ENCODE measurements around the gene LIPH. TPM values are rescaled to one million over a fixed set of nuclear protein-coding genes. Genes with fewer than 3 reads are reported as not detected.

The LIPH gene
- total RNA-seq, 1 donor from 2014 or later, result not detected

DNA sequence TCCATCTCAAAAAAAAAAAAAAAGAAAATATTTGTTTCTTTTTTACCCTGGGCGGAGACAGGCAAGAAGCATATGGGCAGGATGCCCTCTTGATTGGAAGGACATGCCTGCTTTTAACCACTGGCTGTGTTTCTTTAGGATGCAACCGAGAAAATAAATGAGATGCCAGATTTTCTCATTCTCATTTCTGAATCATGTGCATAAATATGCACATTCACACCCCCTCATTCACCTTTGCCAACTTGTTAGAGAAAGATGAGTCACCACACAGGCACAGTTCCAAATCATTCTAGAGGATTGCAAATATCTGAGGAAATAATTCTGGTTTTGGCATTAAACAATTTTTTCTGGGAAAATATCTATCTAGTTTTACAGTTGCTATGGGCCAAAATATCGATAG, 3.3 kb downstream of the LIPH start:
- H3K27me3 Mint-ChIP-seq (ENCODE audit: low read depth), result no peaks in the 10 kb centered on the region
- H3K4me3 Mint-ChIP-seq, result no peak overlapping the region
- H3K4me1 Mint-ChIP-seq, result peaks cover 5% of the 10 kb centered on the region
- DNase-seq (ENCODE audit: low read depth, low spot score), result no peak
- H3K36me3 Mint-ChIP-seq (ENCODE audit: low read depth), result no peaks in the 10 kb centered on the region
- no peaks in the 10 kb centered on the region for H3K9me3 Mint-ChIP-seq
- no peak for TF ChIP-seq CTCF (conservative IDR thresholded peaks at IDR 0.05)
- H3K27ac Mint-ChIP-seq (ENCODE audit: unreplicated experiment), result no peak overlapping the region

- H3K4me1 Mint-ChIP-seq, result peaks cover 5% of the 10 kb centered on the region
- no peak for TF ChIP-seq CTCF (conservative IDR thresholded peaks at IDR 0.05)
- H3K27me3 Mint-ChIP-seq (ENCODE audit: low read depth), result no peaks in the 10 kb centered on the region
- no peak overlapping the region for H3K4me3 Mint-ChIP-seq
- no peaks in the 10 kb centered on the region for H3K9me3 Mint-ChIP-seq
- H3K27ac Mint-ChIP-seq (ENCODE audit: unreplicated experiment), result no peak overlapping the region
- no peak for DNase-seq (ENCODE audit: low read depth, low spot score)
- H3K36me3 Mint-ChIP-seq (ENCODE audit: low read depth), result no peaks in the 10 kb centered on the region
These were observed 11.7 kb downstream of the LIPH start for GRCh38 chr3:185540695-185541094.

DNA sequence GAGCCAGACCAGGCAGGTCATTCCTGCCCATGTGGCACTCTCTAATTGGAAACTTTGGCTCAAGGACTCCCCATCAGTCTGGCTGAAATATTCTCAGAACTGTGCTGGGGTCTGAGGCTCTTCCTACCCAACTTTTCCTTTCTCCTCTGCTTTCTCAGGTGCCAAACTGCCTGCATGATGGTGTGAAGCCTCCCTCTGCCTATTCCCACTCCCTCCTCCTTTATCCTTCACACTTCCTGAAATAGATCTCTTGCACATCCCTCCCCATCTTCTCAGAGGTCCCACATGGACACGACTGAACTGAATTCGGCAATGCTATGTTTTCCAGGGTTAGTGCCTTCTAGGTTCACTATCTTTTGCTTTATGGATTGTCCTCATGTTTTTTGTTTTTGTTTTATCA, 12.5 kb downstream of the LIPH start:
- Mint-ChIP-seq H3K27ac (ENCODE audit: unreplicated experiment) (no peak overlapping the region), H3K9me3 (no peaks in the 10 kb centered on the region), H3K36me3 (ENCODE audit: low read depth) (no peaks in the 10 kb centered on the region), H3K4me3 (no peak overlapping the region), H3K27me3 (ENCODE audit: low read depth) (no peaks in the 10 kb centered on the region), H3K4me1 (peaks cover 5% of the 10 kb centered on the region)
- DNase-seq (ENCODE audit: low read depth, low spot score), result no peak
- TF ChIP-seq CTCF (conservative IDR thresholded peaks at IDR 0.05), result no peak

GRCh38 chr3:185537369-185537970, 14.9 kb downstream of the LIPH start:
- DNase-seq (ENCODE audit: low read depth, low spot score), result no peak
- Mint-ChIP-seq H3K27me3 (ENCODE audit: low read depth) (no peaks in the 10 kb centered on the region), H3K27ac (ENCODE audit: unreplicated experiment) (peak overlapping the region; percentile 39), H3K9me3 (no peaks in the 10 kb centered on the region), H3K4me3 (no peak overlapping the region), H3K4me1 (peaks cover 15% of the 10 kb centered on the region), H3K36me3 (ENCODE audit: low read depth) (no peaks in the 10 kb centered on the region)
- no peak for TF ChIP-seq CTCF (conservative IDR thresholded peaks at IDR 0.05)

- Mint-ChIP-seq H3K9me3 (no peaks in the 10 kb centered on the region), H3K4me3 (no peak overlapping the region), H3K27me3 (ENCODE audit: low read depth) (no peaks in the 10 kb centered on the region), H3K27ac (ENCODE audit: unreplicated experiment) (no peak overlapping the region), H3K4me1 (peaks cover 15% of the 10 kb centered on the region), H3K36me3 (ENCODE audit: low read depth) (no peaks in the 10 kb centered on the region)
- DNase-seq (ENCODE audit: low read depth, low spot score), result no peak
- TF ChIP-seq CTCF (conservative IDR thresholded peaks at IDR 0.05), result no peak
These were observed 17.9 kb downstream of the LIPH start for GRCh38 chr3:185534511-185534910.

All from neural crest cell (in vitro differentiated cells).